Type B pancreatic cell (in vitro differentiated cells): ENCODE data around the gene CACNA2D1. TPM values are rescaled to one million over a fixed set of nuclear protein-coding genes. Genes with fewer than 3 reads are reported as not detected.

Experiments
- DNase-seq: peaks from one replicate; pipeline ENCODE4 v3.0.0; 2021; ENCODE audit warnings: mixed read lengths; ENCODE audit not compliant: unreplicated experiment; ENCODE audit errors: extremely low spot score
- H3K27ac Mint-ChIP-seq: 2 replicates; pipeline ENCODE4 v1.8.0; 2021; ENCODE audit warnings: mild to moderate bottlenecking, mixed read lengths
- H3K27me3 Mint-ChIP-seq: 2 replicates; pipeline ENCODE4 v1.8.0; 2021; ENCODE audit warnings: mixed read lengths
- H3K36me3 Mint-ChIP-seq: 2 replicates; pipeline ENCODE4 v1.8.0; 2021; ENCODE audit warnings: mixed read lengths
- H3K4me1 Mint-ChIP-seq: one replicate; pipeline ENCODE4 v1.8.0; 2021; ENCODE audit warnings: mixed read lengths; ENCODE audit not compliant: unreplicated experiment
- H3K4me3 Mint-ChIP-seq: 2 replicates; pipeline ENCODE4 v1.8.0; 2021; ENCODE audit warnings: mild to moderate bottlenecking, mixed read lengths
- H3K9me3 Mint-ChIP-seq: 2 replicates; pipeline ENCODE4 v1.8.0; 2021; ENCODE audit warnings: mixed read lengths
- CTCF ChIP-seq: fragments of 200-600 bp; sonication (generic); conservative IDR thresholded peaks from 2 replicates; pipeline ENCODE4 v1.5.0; 2021; ENCODE audit warnings: antibody characterized with exemption, mild to moderate bottlenecking
- total RNA-seq: library from RNA; stranded (reverse); gene quantifications from 2 replicates; pipeline ENCODE4 v1.2.1, GENCODE V29; 2021; ENCODE audit warnings: low replicate concordance

The CACNA2D1 gene
- total RNA-seq, 1 donor from 2014 or later, result 21.5 TPM

DNA sequence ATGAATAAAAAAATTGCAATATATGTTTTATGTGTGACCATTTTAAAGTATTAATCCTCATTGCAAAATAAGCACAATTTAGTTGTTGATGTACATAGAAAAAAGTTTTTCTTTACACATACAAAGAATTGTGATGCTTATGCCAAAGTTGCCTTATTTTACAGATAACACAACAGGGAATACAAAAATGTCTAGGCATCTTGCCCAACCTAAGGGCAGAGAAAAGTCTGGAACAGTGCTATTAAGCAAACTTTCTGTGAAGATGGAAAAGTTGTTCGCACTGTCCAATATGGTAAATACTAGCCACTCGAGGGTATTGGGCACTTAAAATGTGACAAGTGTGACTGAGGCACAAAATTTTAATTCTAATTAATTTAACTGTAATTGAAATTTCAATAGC lies 483.6 kb downstream of the CACNA2D1 start:
- Mint-ChIP-seq H3K36me3 (no peaks in the 10 kb centered on the region), H3K27me3 (no peaks in the 10 kb centered on the region), H3K9me3 (no peaks in the 10 kb centered on the region), H3K4me3 (no peak overlapping the region), H3K4me1 (peaks cover 4% of the 10 kb centered on the region), H3K27ac (no peak overlapping the region)
- TF ChIP-seq CTCF, result no peak
- no peak for DNase-seq

- no peak for TF ChIP-seq CTCF
- no peak for DNase-seq
- Mint-ChIP-seq H3K9me3 (no peaks in the 10 kb centered on the region), H3K27ac (no peak overlapping the region), H3K4me1 (peaks cover 4% of the 10 kb centered on the region), H3K36me3 (no peaks in the 10 kb centered on the region), H3K27me3 (no peaks in the 10 kb centered on the region), H3K4me3 (no peak overlapping the region)
These were observed 486.1 kb downstream of the CACNA2D1 start for GRCh38 chr7:81957517-81957916.

DNA sequence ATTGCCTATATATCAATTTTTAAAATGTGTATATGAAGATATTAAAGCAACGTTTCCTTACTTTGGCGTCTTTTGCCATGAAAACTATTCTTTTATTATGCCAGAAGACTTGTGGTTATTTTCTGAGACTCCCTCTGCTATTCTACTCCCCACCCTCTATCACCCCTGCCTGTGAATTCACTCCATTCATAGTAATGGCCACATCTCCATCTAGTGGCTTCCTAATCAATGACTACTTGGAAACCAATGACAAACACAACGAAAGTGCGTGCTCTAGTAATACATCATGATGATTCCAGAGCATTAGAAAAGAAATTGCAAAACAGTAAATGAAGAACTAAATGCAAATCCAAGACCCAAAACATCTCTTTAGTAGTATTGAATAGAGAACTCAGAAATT lies 487.1 kb downstream of the CACNA2D1 start:
- no peak overlapping the region for H3K27ac Mint-ChIP-seq
- DNase-seq, result no peak
- no peaks in the 10 kb centered on the region for H3K27me3 Mint-ChIP-seq
- no peak overlapping the region for H3K4me3 Mint-ChIP-seq
- no peaks in the 10 kb centered on the region for H3K36me3 Mint-ChIP-seq
- no peaks in the 10 kb centered on the region for H3K9me3 Mint-ChIP-seq
- peak; percentile 76 for TF ChIP-seq CTCF
- H3K4me1 Mint-ChIP-seq, result peaks cover 4% of the 10 kb centered on the region

DNA sequence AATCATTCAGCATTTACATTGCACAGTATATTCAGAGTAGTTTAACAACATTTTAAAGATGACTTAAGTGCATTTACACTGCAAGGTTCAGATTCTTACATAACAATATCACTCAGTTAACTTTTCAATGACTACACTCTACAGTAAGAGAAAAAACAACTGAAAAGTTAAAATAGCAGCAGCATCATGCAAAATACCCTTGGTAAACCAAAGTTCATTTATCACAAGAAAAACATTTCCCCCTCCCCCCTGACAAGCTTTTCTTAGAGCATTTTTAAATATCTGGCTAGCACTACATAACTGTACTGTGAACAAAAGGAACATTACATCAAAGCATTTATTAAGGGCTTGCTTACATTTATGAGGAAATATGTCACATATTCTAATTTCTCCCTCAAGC lies 494.3 kb downstream of the CACNA2D1 start:
- no peak overlapping the region for H3K27ac Mint-ChIP-seq
- no peaks in the 10 kb centered on the region for H3K36me3 Mint-ChIP-seq
- H3K4me1 Mint-ChIP-seq, result peaks cover 5% of the 10 kb centered on the region
- no peak overlapping the region for H3K4me3 Mint-ChIP-seq
- DNase-seq, result no peak
- H3K9me3 Mint-ChIP-seq, result no peaks in the 10 kb centered on the region
- no peak for TF ChIP-seq CTCF
- H3K27me3 Mint-ChIP-seq, result no peaks in the 10 kb centered on the region

DNA sequence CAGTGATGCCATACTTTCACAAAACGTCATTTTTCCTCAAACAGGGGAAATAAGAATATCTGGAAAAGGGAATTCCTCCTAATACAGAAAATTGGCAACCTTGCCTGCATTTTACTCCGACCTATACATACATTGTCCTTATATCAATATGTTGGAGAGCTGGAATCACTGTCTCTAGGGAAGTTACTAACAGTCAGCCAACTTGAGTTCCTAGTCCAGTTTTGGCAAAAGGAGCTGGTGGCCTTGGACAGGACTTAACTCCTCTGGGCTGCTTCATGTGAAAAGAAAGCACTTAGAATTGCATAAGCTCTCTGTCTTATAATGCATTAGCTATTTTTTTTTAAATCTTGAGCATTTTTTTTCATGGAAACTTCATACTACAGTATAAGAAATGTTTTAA lies 499.5 kb downstream of the CACNA2D1 start:
- Mint-ChIP-seq H3K9me3 (no peaks in the 10 kb centered on the region), H3K27ac (no peak overlapping the region), H3K4me1 (peaks cover 5% of the 10 kb centered on the region), H3K4me3 (no peak overlapping the region), H3K36me3 (no peaks in the 10 kb centered on the region), H3K27me3 (no peaks in the 10 kb centered on the region)
- DNase-seq, result no peak
- no peak for TF ChIP-seq CTCF

- H3K27ac Mint-ChIP-seq, result no peak overlapping the region
These were observed 506.5 kb downstream of the CACNA2D1 start for GRCh38 chr7:81937091-81937490.

More at GRCh38 chr7:81937091-81937490, 506.5 kb downstream of the CACNA2D1 start:
- Mint-ChIP-seq H3K27me3 (no peaks in the 10 kb centered on the region), H3K9me3 (no peaks in the 10 kb centered on the region), H3K4me1 (no peaks in the 10 kb centered on the region), H3K36me3 (no peaks in the 10 kb centered on the region), H3K4me3 (no peak overlapping the region)
- TF ChIP-seq CTCF, result no peak
- DNase-seq, result no peak
